HG02852 (cell line): ENCODE results near the gene C1orf52.
"Not testable (repeated sequence)": the region's sequence is repeated elsewhere in the genome, so short reads cannot be mapped to it uniquely, and the experiment has no call there.

ENCODE experiments used
- ATAC-seq: cut with Tn5 transposase; IDR thresholded peaks from one replicate; pipeline ENCODE4 v1.9.1; 2021; ENCODE audit warnings: mild to moderate bottlenecking, moderate library complexity; ENCODE audit not compliant: unreplicated experiment

C1orf52 gene

DNA sequence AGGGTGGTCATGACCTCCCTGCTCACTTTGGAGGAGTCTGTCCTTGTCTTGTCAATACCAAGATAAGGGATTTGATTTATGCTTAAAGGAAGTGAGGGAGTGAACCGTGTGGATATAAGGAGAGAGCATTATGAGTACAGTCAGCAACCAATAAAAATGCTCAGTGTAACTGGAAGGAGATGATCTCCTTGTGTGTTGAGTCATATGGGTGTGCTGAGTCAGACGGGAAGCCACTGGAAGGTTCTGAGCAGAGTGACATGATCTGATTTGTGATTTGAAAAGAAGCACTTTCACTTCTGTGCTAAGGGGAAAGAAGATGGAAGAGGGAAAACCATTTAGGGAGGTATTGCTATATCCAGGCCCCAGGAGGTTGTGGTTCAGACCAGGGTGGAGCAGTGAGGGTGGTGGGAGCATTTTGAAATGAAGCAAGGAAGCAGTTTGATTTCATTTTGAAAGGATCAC lies 19.4 kb upstream of the C1orf52 start:
- peak; percentile 30 for ATAC-seq

DNA sequence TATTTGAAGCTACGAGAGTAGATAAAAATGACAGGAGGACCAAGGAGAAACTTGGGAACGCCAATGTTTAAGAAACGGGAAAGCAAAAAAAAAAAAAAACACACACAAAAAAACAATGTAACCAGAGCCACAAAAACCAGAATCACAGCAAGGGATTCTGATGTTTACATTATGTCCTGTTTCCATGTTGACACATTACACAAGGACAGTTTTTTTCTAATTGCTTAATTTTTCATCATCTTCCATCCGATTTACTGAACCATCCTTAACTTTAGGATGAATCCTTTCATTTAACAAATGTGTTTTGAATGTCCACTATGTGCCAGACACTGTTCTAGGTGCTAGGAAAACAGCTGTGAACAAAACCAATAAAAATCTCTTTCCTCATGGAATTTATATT lies 18.3 kb upstream of the C1orf52 start:
- ATAC-seq, result no peak

DNA sequence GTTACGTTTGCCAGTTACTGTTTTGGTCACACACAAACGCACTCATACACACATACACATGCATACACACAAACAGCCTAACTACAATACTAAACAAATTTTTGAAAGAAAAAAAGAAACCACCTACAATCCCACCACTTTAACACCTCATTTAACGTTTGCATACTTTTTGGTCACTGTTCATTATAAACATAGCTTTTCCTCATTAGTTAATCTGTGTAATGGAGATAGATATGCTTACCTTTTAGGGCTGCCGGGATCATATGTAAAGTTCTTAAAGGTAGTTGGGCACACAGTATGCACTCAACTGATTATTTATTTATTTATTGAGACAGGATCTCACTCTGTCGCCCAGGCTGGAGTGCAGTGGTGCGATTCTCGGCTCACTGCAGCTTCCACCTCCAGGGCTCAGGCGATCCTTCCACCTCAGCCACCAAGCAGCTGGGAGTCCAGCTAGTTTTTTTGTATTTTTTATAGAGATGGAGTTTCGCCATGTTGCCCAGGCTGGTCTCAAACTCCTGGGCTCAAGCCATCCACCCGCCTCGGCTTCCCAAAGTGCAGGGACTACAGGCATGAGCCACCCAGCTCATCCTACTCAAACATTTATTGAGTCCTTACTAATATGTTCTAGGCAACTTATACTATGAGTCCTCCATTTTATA lies 17.6 kb upstream of the C1orf52 start:
- no peak for ATAC-seq

DNA sequence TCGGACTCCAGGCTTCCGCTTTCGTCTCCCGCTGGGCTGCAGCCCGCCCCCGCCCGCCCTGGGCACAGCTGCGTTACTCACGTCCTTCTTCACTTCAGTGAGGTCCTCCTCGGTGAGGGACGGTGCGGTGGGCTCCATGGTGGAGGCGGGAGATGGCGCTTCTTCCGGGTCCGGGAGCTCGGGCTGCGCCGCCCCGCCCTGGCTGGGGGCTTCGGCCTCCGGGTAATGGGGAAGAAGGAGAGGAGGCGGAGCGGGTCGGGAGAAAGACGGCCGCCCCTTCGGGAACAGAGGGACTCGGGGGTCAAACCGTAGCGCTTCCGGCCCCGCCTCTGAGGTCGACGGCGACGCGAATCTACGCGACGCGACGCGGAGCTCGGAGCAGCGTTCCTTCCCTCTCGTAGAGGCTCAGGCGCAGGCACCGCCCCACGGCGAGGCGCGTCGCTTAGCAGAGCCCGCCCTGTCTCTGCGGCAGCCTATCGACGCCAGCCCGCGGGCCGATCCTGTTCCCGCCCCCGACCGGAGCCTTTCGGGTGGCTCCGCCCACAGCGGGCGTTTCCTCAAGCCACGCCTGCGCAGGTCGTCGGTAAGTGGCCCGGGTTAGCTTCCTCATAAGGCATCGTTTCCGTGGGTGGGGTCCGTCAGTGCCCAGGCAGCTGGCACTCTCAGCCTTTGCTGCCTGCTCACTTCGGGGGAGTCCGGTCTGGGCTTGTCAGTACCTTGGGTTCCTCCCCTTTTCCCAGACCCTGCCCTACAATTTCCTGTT lies 16.9 kb upstream of the C1orf52 start, which contains the start of gene BCL10:
Gene BCL10, minus strand, starts transcription at position 418 of the 763 bp plus-strand sequence. Its CDS starts 280 bp downstream, at position 138.
- ATAC-seq, result peak; percentile 93

DNA sequence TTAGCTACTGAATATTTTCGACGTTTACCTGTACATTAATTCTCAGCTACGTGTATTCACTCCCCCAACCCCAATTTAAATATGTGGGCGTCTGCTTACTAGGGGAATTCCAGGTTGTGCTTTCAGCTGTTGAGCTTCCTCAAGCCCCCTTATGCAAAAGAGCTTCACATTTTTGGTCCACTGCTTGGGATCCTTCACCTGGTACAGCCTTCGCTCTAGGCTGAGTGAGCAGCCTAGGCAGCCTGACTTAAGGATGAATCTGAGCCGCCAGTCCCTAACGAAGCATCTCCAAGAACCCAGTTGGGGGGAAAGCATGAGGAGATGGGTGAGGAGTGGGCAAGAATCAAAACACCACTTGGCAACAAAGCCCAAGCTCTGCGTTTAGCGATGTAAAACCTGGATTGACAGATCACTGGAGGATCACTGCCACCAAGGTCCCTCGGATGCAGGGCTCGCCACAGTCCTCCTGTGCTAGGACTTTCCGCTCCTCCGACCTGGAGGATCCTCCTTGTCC lies 16.3 kb upstream of the C1orf52 start:
- ATAC-seq, result peak; percentile 19

DNA sequence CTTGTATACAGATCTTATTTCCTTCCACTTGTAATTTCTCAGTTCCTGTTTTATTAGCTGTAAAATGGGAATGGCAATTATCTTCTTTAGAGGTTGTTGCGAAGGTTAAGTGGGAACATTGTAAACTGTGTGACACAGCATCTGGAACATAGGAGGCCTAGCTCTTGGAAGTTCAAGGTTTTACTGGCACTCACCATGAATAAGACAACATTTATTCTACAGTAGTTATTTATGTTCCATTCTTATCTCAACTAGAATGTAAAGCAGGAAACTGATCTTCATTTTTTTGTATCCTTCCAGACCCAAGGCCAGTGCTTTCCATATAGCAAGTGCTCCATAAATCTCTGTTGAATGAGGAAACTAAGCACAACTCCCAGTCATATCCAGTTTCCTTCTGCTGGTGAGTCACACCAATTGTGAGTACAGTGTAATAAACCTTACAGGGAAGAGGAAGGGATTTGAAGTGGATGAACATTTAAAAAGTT lies 15.5 kb upstream of the C1orf52 start:
- ATAC-seq, result no peak

DNA sequence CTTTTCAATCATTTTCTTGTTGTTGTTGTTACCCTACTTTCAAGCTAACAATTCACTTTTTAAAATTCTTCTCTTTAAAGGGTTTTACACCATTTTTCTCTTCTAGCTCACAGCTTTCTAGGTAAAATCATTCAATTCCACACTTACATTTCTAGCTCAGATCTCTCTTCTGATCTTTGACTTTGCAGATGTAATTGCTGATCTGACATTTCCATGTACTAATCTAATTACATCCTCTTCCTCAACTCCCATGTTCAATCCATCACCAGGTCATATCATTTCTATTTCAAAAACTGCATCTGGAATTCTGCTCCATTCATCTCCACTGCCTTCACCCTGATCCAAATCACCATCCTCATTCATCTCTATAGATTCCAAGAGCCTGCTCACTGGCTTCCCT lies 13.9 kb upstream of the C1orf52 start:
- no peak for ATAC-seq

DNA sequence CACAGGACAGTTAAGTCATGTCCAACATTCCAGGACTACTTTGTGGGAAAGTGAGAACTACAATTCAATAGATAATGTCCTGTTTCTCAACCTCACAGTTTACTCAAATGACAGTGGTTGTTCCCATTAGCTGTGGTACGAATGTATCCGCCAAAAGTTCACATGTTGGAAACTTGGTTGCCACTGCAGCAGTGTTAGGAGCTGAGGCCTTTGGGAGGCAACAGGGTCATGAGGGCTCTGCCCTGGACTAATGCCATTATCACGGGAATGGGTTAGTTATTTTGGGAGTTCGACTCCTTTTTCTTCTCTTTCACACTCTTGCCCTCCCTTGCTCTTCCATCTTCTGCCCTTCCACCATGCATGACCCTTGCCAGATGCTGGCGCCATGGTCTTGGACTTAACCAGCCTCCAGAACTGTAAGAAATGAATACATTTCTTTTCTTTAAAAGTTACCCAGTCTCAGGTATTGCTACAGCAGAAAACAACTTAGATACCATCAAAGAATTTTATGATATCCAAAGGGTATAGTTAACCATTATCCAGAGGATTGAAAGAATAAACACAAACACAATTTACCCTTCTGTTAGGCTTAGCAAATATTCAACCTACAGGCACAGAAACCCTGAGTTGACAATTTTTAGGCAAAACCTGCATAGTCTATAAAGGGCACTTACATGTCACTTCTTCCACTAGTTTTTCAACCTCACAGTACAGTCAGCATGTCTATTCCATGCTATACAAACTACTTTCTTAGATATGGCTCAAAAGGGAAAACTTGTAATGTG lies 9.5 kb upstream of the C1orf52 start:
- no peak for ATAC-seq

DNA sequence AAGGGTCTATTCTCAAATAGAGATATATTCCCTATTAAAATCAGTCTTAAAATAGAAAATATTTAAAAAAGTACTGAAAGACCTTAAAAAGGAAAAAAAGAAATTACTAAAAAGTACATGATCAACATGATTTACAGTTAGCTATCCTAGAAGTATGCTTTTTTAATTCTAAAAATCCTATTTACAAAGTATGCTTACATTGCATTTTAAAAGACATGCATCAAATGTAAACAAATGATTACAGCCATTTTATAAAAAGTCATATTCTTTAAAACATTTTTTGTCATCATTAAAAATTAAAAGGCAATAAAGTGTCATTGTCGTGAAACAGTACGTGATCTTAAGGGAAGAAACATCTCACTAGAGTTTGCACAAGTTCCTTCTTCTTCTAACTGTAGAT lies 7.9 kb upstream of the C1orf52 start:
- ATAC-seq, result no peak

DNA sequence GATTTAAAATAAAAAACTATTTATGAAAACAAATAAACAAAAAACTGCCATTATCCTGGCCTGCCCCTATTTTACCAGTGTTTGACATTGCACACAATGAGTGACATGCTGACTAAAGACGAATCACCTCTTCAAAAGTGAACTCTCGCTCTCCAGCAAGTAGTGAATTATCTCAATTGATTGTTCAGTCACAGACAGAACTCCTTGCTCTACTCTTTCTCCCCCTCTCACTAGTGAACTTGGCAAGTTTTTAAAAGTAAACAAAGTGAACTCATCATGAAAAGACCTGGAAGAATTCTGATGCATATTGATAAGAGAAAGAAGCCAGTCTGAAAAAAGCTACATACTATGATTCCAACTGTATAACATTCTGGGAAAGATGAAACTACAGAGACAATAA lies 4.7 kb upstream of the C1orf52 start:
- no peak for ATAC-seq

DNA sequence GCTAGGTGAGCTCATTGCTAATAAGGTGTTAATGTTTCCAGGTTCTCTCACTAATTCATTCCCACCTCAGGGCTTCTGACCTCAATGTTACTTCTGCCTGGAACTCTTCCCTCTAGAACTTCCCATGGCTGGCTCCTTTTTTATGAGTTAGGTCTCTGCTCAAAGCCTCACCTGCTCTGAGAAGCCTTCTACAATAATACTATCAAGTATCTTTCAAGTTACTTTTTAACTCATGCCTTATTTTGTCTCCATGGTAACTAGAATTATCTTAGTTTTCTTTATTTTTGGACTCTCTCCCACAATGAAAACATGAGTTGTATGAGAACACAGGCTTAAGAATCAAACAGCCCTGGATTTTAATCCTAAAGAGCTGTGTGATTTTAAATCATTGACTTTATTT lies 3.5 kb upstream of the C1orf52 start:
- no peak for ATAC-seq

DNA sequence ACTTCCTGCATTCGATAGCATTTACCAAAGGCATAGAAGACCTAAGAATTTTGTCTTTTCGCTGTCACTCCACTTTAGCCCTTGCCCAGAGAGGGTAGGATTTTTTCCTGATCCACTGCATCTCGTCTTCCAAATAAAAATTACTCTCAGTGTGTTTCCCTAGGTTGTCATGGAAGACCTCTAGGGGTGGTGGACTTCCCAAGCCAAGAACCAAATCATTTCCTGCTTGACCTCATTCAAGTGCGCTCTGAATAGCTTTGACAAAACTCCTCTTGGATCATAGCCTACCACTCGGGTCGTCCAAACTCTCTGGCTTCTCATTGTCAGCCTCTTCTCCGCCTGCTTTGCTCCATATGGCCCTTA lies 431 bp upstream of the C1orf52 start:
- peak; percentile 18 for ATAC-seq

DNA sequence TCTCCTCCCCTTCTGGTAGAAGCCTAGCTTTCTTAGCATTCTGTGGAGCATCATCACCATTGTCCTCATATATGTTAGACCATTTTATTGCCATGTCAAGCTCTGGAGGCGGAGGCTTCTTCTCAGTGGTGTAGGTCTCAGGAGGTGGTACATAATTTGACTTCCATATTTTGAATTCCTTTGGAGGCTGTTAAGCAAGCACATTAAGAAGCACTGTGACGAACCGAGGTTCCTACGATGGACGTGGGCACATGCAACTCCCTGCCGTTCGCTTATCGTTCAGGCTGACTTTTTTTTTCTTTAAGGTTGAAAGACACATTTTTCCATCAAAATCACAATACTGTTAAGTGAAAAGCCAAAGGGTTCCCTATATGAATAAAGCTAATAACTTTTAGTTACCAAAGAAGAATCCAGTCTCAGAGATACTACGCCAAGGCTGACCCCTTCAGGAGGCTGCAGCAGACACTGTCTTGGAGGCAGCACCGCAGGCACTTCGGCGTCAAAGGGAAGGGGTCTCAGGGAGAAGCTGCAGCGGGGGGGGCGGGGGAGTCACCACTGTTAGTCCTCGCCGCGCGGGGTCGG lies 835 bp downstream of the C1orf52 start:
- ATAC-seq, result no peak

DNA sequence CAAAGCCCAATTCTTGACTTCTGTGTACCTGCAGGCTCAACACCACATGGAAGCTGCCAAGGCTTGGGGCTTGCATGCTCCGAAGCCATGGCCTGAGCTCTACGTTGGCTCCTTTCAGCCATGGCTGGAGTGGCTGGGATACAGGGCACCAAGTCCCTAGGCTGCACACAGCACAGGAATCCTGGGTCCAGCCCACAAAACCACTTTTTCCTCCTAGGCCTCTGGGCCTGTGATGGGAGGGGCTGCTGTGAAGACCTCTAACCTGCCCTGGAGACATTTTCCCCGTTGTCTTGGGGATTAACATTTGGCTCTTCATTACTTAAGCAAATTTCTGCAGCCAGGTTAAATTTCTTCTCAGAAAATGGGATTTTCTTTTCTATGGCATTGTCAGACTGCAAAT lies 10.4 kb downstream of the C1orf52 start:
- ATAC-seq, result not testable (repeated sequence)

DNA sequence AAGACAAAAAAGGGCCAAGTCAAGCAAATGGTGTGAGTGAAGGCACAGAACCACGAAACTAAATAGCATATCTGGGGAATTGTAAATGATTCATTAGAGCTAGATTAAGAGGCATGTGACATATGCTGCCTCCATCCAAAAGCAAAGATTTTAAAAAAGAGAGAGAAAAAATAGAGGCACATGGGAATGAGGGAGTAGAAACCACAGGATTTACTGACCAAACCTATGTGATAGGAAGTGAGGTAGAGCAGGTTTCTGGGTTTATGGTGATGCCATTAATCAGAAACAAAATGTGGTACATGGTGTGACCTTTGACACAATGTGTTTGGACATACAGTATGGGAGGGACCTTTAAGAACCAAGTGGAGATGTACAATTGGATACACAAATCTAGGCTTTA lies 13.6 kb downstream of the C1orf52 start:
- ATAC-seq, result no peak

DNA sequence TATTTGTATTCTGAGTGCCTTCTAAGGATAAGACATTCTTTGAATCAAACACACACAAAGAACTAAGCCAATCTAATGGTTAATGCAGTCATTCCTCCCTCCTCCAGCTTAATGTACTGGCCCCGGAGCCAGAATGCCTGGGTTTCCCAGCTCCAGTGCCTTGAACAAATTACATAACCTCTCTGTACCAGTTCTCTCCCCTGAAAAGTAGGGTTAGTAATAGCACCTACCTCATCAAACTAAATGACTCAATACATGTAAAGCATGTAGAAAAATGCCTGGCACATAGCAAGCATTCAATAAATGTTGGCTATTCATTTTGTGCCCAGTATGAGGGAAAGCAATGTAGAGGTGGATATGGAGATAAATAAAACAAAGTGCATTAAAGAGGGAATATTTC lies 14.0 kb downstream of the C1orf52 start:
- no peak for ATAC-seq

DNA sequence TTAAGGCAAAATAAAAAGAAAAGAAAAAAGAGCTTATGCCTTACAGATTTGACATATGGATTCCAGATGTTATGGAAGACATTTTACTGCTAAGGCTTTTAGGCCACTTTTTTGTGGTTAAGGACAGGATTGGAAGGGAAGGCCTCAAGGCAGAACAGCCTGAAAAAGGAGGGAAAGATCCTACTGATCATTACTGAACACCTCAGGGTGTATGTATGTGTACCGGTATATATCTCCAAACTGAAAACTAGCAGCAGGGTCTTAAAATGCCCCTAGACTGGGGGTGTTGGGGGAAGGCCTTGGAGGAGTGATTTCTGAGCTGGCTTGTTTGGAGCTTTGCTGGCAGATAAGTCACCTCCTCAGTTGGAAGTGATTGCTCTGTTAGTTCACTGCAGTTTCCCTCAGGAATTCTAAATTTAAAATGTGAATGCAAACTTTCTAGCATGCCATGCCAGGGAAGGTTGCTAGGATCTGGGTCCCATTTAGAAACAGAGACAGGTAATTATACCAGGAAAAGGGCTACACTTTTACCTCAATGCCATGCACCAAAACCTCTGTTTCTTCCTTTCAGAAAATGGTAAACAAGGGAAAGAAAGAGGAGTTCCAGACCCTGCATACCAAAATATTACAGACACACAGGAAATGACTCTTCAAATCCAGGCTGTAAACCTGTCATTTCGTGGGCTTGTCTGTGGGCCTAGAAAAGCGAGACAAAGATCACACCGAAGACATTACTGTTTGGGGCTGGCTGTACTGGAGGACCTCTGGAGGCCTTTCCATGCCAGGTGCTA lies 15.0 kb downstream of the C1orf52 start:
- no peak for ATAC-seq

DNA sequence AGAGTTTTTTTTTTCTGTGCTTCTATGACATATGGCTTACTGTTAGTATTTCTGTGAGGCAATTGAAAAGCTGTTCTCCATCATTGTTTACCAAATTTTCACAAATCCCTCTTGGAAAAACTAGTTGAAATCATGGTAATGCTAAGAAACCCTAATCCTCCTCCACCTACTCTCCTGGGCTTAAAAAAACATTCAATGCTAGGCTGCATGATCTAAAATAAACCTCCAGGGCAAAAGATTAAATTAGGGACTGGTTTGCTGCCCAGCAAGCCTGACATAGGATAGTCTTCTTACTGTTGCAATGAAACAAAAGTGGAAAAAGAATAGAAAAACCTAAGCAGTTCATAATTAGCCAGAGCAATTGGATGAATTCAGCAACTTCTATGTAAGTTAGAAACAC lies 16.1 kb downstream of the C1orf52 start:
- ATAC-seq, result no peak

DNA sequence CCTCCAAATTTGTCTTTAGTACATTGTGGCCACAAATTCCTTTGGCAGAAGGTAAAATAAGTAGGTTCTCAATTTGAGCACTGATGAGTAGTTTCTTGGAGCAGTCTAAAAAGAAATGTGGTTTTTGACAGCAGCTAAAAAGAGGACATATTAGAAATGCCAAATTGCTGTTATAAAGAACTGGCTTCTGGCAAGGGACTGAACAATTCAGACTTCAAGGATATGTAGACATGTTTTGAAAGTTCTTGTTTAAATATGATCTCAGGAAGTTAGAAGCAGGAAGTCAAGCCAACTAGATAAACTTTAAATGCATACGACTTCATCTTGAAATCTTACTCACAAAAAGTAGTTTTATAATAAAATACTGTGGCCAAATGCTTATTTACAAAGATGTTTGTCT lies 18.8 kb downstream of the C1orf52 start:
- ATAC-seq, result no peak

DNA sequence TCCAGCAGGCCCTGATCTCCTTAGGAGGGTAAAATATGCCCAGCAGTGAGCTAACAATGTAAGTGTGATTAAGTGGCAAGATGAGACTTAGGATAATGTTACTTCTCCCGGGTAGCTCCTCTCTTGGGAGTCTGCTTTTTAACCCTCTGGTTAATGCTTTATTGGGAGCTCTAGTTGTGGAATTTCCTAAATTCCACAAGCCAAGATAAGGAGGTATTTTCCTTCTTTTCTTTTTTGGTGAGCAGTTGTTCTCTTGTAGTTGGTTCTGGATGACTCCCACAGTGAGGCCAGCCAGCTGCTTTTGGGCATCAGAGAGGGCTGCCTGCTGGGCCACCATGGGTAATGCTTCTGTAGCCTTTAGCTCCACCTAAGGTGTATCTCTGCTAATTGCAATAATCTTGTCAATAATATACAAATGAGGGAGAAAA lies 19.3 kb downstream of the C1orf52 start:
- no peak for ATAC-seq
